ENCODE data around the gene COL4A6. TPM values are rescaled to one million over a fixed set of nuclear protein-coding genes. Genes with fewer than 3 reads are reported as not detected.

COL4A6 gene
- total RNA-seq, 1 experiment from 2014 or later, result 2.4 TPM

GRCh38 chrX:108331126-108331909, 106.9 kb downstream of the COL4A6 start:
- Histone ChIP-seq H2AFZ (ENCODE audit: low read depth, low read length, poor library complexity, severe bottlenecking) (no peak overlapping the region), H3K4me1 (ENCODE audit: control insufficient read depth in 1 of 2, insufficient read depth in 2 of 2, low read length in 2 of 2) (no peaks in the 10 kb centered on the region), H3K79me2 (ENCODE audit: insufficient read depth, low read length) (no peaks in the 10 kb centered on the region), H3K9me2 (ENCODE audit: insufficient read depth) (no peaks in the 10 kb centered on the region), H3K4me2 (ENCODE audit: low read length) (no peak overlapping the region), H3K9me3 (ENCODE audit: control insufficient read depth in 1 of 2, insufficient read depth in 1 of 2, low read depth in 1 of 2, low read length in 2 of 2) (no peaks in the 10 kb centered on the region), H4K20me1 (ENCODE audit: insufficient read depth) (no peaks in the 10 kb centered on the region), H3K36me3 (ENCODE audit: control insufficient read depth in 1 of 2, insufficient read depth in 2 of 2, low read length in 2 of 2) (no peaks in the 10 kb centered on the region), H3K27me3 (ENCODE audit: insufficient read depth, low read length) (no peaks in the 10 kb centered on the region), H3K9ac (ENCODE audit: low read length) (no peak overlapping the region), H3K27ac (ENCODE audit: low read depth, low read length) (no peak overlapping the region), H3K4me3 (replicated peaks in 1 of 2; ENCODE audit: low read depth in 1 of 2, low read length in 2 of 2) (no peak overlapping the region)
- POLR2A ChIA-PET, result no interaction called here
- DNase-seq (ENCODE audit: low read depth, low spot score), result no peak
- BruUV-seq (replicated peaks), result no TSS peak
- TF ChIP-seq CBX3 (IDR thresholded peaks at IDR 0.05; ENCODE audit: low read depth) (no peak), ZBTB33 (IDR thresholded peaks at IDR 0.05; ENCODE audit: extremely low read depth, insufficient replicate concordance, low read length) (no peak)
- no peak for ATAC-seq
- intact Hi-C loops (cut with micrococcal nuclease), result no loop called here
- RAD21 ChIA-PET (ENCODE audit: low non-redundant PET in 1 of 2, low total read pairs in 2 of 2, uncharacterized antibody in 2 of 2, unreplicated experiment in 2 of 2), result no interaction called here
- CTCF ChIA-PET, result no interaction called here

- no peak overlapping the region for H3K4me2 ChIP-seq (ENCODE audit: low read length)
- intact Hi-C loops (cut with micrococcal nuclease), result no loop called here
- ATAC-seq (no peak), DNase-seq (ENCODE audit: low read depth, low spot score) (no peak)
- no peaks in the 10 kb centered on the region for H3K9me2 ChIP-seq (ENCODE audit: insufficient read depth)
- no peaks in the 10 kb centered on the region for H3K79me2 ChIP-seq (ENCODE audit: insufficient read depth, low read length)
- no TSS peak for BruUV-seq (replicated peaks)
- CTCF ChIA-PET, result no interaction called here
- H3K27ac ChIP-seq (ENCODE audit: low read depth, low read length), result no peak overlapping the region
- no peaks in the 10 kb centered on the region for H3K9me3 ChIP-seq (ENCODE audit: control insufficient read depth in 1 of 2, insufficient read depth in 1 of 2, low read depth in 1 of 2, low read length in 2 of 2)
- H3K4me3 ChIP-seq (replicated peaks in 1 of 2; ENCODE audit: low read depth in 1 of 2, low read length in 2 of 2), result no peak overlapping the region
- H3K36me3 ChIP-seq (ENCODE audit: control insufficient read depth in 1 of 2, insufficient read depth in 2 of 2, low read length in 2 of 2), result no peaks in the 10 kb centered on the region
- H3K9ac ChIP-seq (ENCODE audit: low read length), result no peak overlapping the region
- no peaks in the 10 kb centered on the region for H3K27me3 ChIP-seq (ENCODE audit: insufficient read depth, low read length)
- H3K4me1 ChIP-seq (ENCODE audit: control insufficient read depth in 1 of 2, insufficient read depth in 2 of 2, low read length in 2 of 2), result no peaks in the 10 kb centered on the region
- POLR2A ChIA-PET, result no interaction called here
- no peak overlapping the region for H2AFZ ChIP-seq (ENCODE audit: low read depth, low read length, poor library complexity, severe bottlenecking)
- RAD21 ChIA-PET (ENCODE audit: low non-redundant PET in 1 of 2, low total read pairs in 2 of 2, uncharacterized antibody in 2 of 2, unreplicated experiment in 2 of 2), result no interaction called here
- no peaks in the 10 kb centered on the region for H4K20me1 ChIP-seq (ENCODE audit: insufficient read depth)
- TF ChIP-seq CEBPB (IDR thresholded peaks at IDR 0.05; ENCODE audit: low read depth), result no peak
- TF ChIP-seq ATF3 (IDR thresholded peaks at IDR 0.05), result no peak
- TF ChIP-seq ZNF274 (IDR thresholded peaks at IDR 0.05; ENCODE audit: low read depth, low read length), result no peak
- no peak for TF ChIP-seq POLR2A (IDR thresholded peaks at IDR 0.05; ENCODE audit: borderline replicate concordance, extremely low read depth, insufficient read depth, insufficient read length)
- no peak for TF ChIP-seq EZH2phosphoT487 (IDR thresholded peaks at IDR 0.05; ENCODE audit: borderline replicate concordance)
- no peak for TF ChIP-seq CTCF (IDR thresholded peaks at IDR 0.05 in 2 of 3, conservative IDR thresholded peaks at IDR 0.05 in 1 of 3; ENCODE audit: borderline replicate concordance in 1 of 3, insufficient read depth in 1 of 3, low read depth in 2 of 3, low read length in 2 of 3)
- no peak for TF ChIP-seq MAX (IDR thresholded peaks at IDR 0.05)
- TF ChIP-seq ZBTB33 (IDR thresholded peaks at IDR 0.05; ENCODE audit: extremely low read depth, insufficient replicate concordance, low read length), result no peak
- no peak for TF ChIP-seq FOSL1 (IDR thresholded peaks at IDR 0.05; ENCODE audit: low read depth)
- no peak for TF ChIP-seq SIN3A (IDR thresholded peaks at IDR 0.05; ENCODE audit: low read depth)
- no peak for TF ChIP-seq TCF7L2 (IDR thresholded peaks at IDR 0.05; ENCODE audit: borderline replicate concordance, extremely low read depth, insufficient read depth, insufficient read length)
- no peak for TF ChIP-seq SRF (IDR thresholded peaks at IDR 0.05; ENCODE audit: low read depth)
Observed at GRCh38 chrX:108323751-108324150, 114.5 kb downstream of the COL4A6 start.
